ENCODE measurements around the gene BTBD9. TPM values are rescaled to one million over a fixed set of nuclear protein-coding genes. Genes with fewer than 3 reads are reported as not detected.
A peak's percentile ranks its signal among the peaks of the same experiment; 100 is the strongest.

BTBD9 gene
- 7.8 TPM for polyA plus RNA-seq
- long read RNA-seq, donor 1 = 0 reads
- long read RNA-seq, donor 2, full-length matches to known transcripts = 1 of 1 reads
- long read RNA-seq, donor 2, partial matches to known transcripts = 0 of 1 reads
- long read RNA-seq, donor 2, other reads (novel, unspliced or antisense) = 0 of 1 reads
- long read RNA-seq, donor 3, partial matches to known transcripts = 7 of 7 reads
- long read RNA-seq, donor 3, other reads (novel, unspliced or antisense) = 0 of 7 reads
- long read RNA-seq, donor 4 = 0 reads
- long read RNA-seq, donor 5 = 0 reads
- long read RNA-seq, donor 6 = 0 reads
- long read RNA-seq, donor 7 = 0 reads
- long read RNA-seq, donor 8 = 0 reads
- long read RNA-seq, donor 9, full-length matches to known transcripts = 1 of 1 reads
- long read RNA-seq, donor 9, partial matches to known transcripts = 0 of 1 reads
- long read RNA-seq, donor 9, other reads (novel, unspliced or antisense) = 0 of 1 reads
- long read RNA-seq, donor 10 = 0 reads
- long read RNA-seq, donor 11 = 0 reads

DNA sequence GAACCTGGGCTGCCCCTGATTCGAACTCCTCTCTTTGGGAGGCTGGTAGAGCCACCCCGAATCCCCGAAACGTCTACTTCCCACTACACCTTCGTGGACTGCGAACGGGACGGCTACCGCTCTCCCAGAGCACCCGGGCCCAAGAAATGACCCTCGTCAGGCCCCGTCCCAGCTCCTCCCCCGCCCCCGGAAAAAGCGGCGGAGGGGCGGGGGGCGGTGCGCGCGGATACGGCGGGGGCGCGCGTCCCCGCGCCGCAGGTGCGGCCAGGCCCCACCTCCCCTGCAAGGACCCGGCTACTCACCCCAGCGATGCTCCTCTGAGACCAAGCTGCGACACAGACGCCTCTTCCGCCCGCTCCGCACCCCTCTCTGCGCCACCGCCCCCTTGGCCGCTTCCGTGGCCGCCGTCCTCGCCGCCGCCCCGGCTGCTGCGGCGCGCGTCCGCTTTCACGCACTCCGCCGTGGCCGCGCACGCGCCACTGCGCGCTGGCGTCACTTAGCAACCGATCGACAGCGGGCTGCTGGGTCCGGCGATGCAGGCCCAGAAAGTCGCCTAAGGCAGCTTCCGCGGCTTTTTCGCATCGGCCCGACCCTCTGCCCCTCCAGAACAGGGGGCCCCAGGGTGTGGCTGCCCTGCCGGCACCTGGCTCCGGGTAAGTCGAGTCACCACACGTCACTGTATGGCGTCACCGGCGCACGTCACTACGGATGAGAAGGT lies at the start of gene BTBD9:
TSS of gene BTBD9 (minus strand) at position 432 of the 718 bp plus-strand sequence.
- Histone ChIP-seq H3K9me3 (ENCODE audit: control insufficient read depth, low read depth, low read length) (no peaks in the 10 kb centered on the region), H3K4me1 (ENCODE audit: control insufficient read depth, insufficient read depth, low read length) (peaks cover 12% of the 10 kb centered on the region), H3K27ac (ENCODE audit: low read length) (peak within 1 kb of the TSS; percentile 95), H3K36me3 (ENCODE audit: control insufficient read depth, insufficient read depth, low read length) (no peaks in the 10 kb centered on the region), H3K4me3 (ENCODE audit: low read length) (peak within 1 kb of the TSS; percentile 98), H3K27me3 (ENCODE audit: control insufficient read depth, insufficient read depth, low read length) (no peaks in the 10 kb centered on the region)
- WGBS (ENCODE audit: insufficient coverage, low lambda C conversion rate) = no CpG with 5 or more reads among the region's 82 CpGs
- DNase-seq = peak; percentile 89 to 93

DNA sequence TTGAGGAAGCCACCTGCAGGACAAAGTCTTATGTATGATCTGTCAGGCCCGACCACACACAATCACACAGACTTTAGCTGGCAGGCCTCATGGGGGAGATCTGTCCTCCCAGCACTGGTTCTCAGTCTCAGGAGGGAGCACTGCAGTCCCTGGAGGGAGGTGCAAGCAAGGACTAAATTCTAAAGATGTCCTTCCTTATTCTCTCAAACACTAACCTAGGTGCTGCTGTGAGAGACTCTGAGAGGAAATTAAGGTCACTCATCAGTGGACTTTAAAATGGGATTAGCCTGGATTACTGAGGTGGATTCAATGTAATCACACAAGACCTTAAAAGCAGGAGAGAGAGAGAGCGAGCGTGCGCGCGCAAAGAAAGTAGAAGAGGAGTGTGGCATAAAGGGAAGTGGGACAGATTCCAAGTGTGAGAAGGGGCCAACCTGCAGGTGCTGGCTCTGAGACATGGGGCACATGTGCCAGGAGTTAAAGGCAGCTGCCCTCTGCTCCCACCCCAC lies 48.9 kb upstream of the BTBD9 start:
- H3K27me3 ChIP-seq (ENCODE audit: control insufficient read depth, insufficient read depth, low read length) = no peaks in the 10 kb centered on the region
- H3K36me3 ChIP-seq (ENCODE audit: control insufficient read depth, insufficient read depth, low read length) = peaks cover 4% of the 10 kb centered on the region
- DNase-seq = no peak
- no peak overlapping the region for H3K4me3 ChIP-seq (ENCODE audit: low read length)
- no CpG with 5 or more reads among the region's 6 CpGs for WGBS (ENCODE audit: insufficient coverage, low lambda C conversion rate)
- H3K27ac ChIP-seq (ENCODE audit: low read length) = no peak overlapping the region
- no peaks in the 10 kb centered on the region for H3K4me1 ChIP-seq (ENCODE audit: control insufficient read depth, insufficient read depth, low read length)
- H3K9me3 ChIP-seq (ENCODE audit: control insufficient read depth, low read depth, low read length) = no peaks in the 10 kb centered on the region

DNA sequence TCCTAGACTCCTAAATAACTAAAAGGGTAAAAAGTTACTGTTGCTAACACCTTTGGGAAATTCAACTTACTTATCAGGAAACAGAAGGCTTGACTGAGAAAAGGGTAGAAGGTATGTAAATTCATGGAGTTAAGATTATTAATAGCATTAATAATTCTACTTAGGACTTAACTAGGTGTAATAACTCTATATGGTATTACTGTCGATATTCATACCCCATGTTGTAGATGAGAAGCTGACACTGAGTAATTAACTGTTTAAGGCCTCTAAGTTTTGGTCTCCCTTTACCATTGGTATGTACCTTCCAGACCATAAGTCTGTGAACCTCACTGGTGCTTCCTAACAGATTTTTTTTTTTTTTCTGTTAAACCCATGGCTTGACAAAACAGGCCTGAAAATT lies 47.8 kb upstream of the BTBD9 start:
- no CpG with 5 or more reads among the region's 1 CpG for WGBS (ENCODE audit: insufficient coverage, low lambda C conversion rate)
- no peak for DNase-seq
- Histone ChIP-seq H3K9me3 (ENCODE audit: control insufficient read depth, low read depth, low read length) (no peaks in the 10 kb centered on the region), H3K27ac (ENCODE audit: low read length) (no peak overlapping the region), H3K4me1 (ENCODE audit: control insufficient read depth, insufficient read depth, low read length) (no peaks in the 10 kb centered on the region), H3K36me3 (ENCODE audit: control insufficient read depth, insufficient read depth, low read length) (peaks cover 7% of the 10 kb centered on the region), H3K4me3 (ENCODE audit: low read length) (no peak overlapping the region), H3K27me3 (ENCODE audit: control insufficient read depth, insufficient read depth, low read length) (no peaks in the 10 kb centered on the region)

DNA sequence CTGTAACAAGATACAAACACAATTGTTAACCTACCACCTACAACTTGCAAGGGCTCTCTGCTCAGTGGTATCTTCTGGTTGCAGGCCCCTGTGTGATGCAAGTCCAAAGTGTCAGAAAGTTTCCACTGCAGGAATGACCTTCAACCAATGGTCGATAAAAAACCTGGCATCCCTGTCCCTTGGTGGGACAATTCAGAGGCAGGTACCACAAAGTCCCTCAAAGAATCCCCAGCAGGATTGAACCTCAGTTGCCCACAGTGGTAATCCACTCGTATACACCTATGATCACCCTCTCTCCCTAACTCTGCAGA lies 47.3 kb upstream of the BTBD9 start:
- H3K4me3 ChIP-seq (ENCODE audit: low read length) = no peak overlapping the region
- WGBS (ENCODE audit: insufficient coverage, low lambda C conversion rate) = no CpG with 5 or more reads among the region's 2 CpGs
- no peaks in the 10 kb centered on the region for H3K9me3 ChIP-seq (ENCODE audit: control insufficient read depth, low read depth, low read length)
- H3K36me3 ChIP-seq (ENCODE audit: control insufficient read depth, insufficient read depth, low read length) = peaks cover 7% of the 10 kb centered on the region
- no peak overlapping the region for H3K27ac ChIP-seq (ENCODE audit: low read length)
- H3K27me3 ChIP-seq (ENCODE audit: control insufficient read depth, insufficient read depth, low read length) = no peaks in the 10 kb centered on the region
- DNase-seq = no peak
- H3K4me1 ChIP-seq (ENCODE audit: control insufficient read depth, insufficient read depth, low read length) = no peaks in the 10 kb centered on the region

DNA sequence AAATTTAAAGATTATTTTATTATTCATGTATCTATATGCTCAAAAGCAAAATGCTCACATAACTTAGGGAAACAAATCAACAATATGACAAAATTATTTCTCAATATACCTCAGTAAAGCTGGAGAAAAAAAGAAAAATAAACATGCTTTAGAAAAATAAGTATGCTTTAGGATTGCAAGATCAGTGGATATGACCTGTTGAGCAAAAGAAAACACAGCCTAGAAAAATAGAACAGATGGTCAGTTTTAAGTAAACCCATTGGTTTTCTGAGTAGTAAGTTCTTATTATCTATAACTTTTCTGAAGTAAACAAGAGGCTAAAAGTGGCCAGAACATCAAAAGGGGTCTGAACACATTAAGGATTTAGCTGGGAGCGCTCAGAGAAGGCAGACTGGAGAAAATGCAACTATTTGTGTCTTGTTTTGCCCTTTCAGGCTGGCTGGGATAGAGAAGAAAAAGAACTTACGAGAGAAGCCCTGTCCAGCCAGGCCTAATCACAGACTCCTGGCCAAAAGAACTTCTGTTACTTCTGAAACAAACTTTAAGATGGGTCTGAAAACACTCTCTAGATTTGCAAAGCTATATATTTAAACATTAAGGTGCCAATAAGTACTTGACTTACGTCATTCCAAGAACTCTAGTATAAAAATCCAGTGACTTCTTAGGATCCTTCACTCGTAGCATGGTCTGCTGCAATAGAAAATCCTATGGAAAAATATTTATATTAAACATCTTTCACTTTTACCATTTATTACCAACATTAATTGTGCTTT lies 46.7 kb upstream of the BTBD9 start:
- H3K4me3 ChIP-seq (ENCODE audit: low read length) = no peak overlapping the region
- no peaks in the 10 kb centered on the region for H3K4me1 ChIP-seq (ENCODE audit: control insufficient read depth, insufficient read depth, low read length)
- H3K36me3 ChIP-seq (ENCODE audit: control insufficient read depth, insufficient read depth, low read length) = peaks cover 10% of the 10 kb centered on the region
- H3K27me3 ChIP-seq (ENCODE audit: control insufficient read depth, insufficient read depth, low read length) = no peaks in the 10 kb centered on the region
- DNase-seq = no peak
- no peaks in the 10 kb centered on the region for H3K9me3 ChIP-seq (ENCODE audit: control insufficient read depth, low read depth, low read length)
- WGBS (ENCODE audit: insufficient coverage, low lambda C conversion rate) = 94% methylated on average over 2 of the region's 4 CpGs
- H3K27ac ChIP-seq (ENCODE audit: low read length) = no peak overlapping the region

DNA sequence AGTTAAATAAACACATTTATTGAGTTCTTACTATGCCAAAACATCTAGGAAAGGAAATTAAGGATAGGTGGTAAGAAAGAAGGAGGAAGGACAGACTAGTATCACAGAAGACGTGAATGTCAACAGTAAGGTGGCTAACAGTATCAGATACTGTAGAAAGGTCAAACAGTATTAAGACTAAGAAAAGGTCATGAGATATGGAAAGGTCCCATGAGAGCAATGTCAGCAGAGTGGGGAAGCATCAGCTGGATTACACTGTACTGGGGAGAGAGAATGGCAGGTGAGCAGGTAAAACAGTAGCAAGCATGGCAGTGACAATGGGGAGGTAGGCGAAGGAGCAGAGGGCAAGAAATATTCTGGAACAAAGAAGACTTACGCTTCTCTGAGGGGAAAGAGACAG lies 45.2 kb upstream of the BTBD9 start:
- Histone ChIP-seq H3K27ac (ENCODE audit: low read length) (no peak overlapping the region), H3K27me3 (ENCODE audit: control insufficient read depth, insufficient read depth, low read length) (no peaks in the 10 kb centered on the region), H3K36me3 (ENCODE audit: control insufficient read depth, insufficient read depth, low read length) (peaks cover 10% of the 10 kb centered on the region), H3K4me1 (ENCODE audit: control insufficient read depth, insufficient read depth, low read length) (no peaks in the 10 kb centered on the region), H3K9me3 (ENCODE audit: control insufficient read depth, low read depth, low read length) (no peaks in the 10 kb centered on the region), H3K4me3 (ENCODE audit: low read length) (no peak overlapping the region)
- 93% methylated on average over 3 of the region's 3 CpGs for WGBS (ENCODE audit: insufficient coverage, low lambda C conversion rate)
- DNase-seq = no peak

DNA sequence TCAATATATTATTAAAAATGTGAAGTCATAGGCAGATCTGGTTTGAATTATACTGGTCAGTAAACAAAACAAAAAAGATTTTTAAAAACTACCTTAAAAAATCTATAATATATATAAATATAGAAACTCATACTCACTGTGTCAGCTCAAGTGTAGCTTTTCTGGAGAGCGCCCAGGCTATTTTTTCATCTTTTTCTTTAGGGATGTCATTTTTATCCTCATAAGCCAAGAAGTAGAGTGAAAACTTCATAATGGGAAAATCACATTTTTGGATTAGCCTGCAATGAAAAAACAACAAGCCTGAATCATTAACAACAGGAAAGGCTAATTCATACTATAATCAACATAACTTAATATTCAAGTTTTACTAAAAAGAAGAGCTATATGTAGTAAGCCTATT lies 44.5 kb upstream of the BTBD9 start:
- Histone ChIP-seq H3K36me3 (ENCODE audit: control insufficient read depth, insufficient read depth, low read length) (peaks cover 11% of the 10 kb centered on the region), H3K9me3 (ENCODE audit: control insufficient read depth, low read depth, low read length) (no peaks in the 10 kb centered on the region), H3K4me1 (ENCODE audit: control insufficient read depth, insufficient read depth, low read length) (no peaks in the 10 kb centered on the region), H3K4me3 (ENCODE audit: low read length) (no peak overlapping the region), H3K27me3 (ENCODE audit: control insufficient read depth, insufficient read depth, low read length) (no peaks in the 10 kb centered on the region), H3K27ac (ENCODE audit: low read length) (no peak overlapping the region)
- no CpG with 5 or more reads among the region's 1 CpG for WGBS (ENCODE audit: insufficient coverage, low lambda C conversion rate)
- no peak for DNase-seq

DNA sequence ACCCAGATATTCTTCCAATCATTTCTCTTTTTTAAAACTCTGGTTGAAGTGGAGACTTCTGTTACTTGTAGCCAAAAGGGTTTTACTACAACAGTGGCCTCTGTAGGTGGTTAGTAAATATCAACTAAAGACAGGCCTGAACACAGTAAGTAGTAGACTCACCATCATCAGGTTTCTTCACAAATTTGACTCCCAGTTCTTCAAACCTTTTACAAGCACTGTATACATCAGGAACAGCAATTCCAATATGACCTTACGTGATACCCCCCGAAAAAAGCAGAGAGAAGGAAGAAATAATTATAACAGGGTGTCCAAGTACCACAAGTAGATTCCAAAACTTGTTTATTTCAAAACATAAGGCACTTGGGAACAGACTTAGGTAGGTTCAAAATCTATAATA lies 42.1 kb upstream of the BTBD9 start:
- DNase-seq = no peak
- Histone ChIP-seq H3K4me1 (ENCODE audit: control insufficient read depth, insufficient read depth, low read length) (no peaks in the 10 kb centered on the region), H3K36me3 (ENCODE audit: control insufficient read depth, insufficient read depth, low read length) (peaks cover 24% of the 10 kb centered on the region), H3K9me3 (ENCODE audit: control insufficient read depth, low read depth, low read length) (no peaks in the 10 kb centered on the region), H3K4me3 (ENCODE audit: low read length) (no peak overlapping the region), H3K27ac (ENCODE audit: low read length) (no peak overlapping the region), H3K27me3 (ENCODE audit: control insufficient read depth, insufficient read depth, low read length) (no peaks in the 10 kb centered on the region)
- WGBS (ENCODE audit: insufficient coverage, low lambda C conversion rate) = 100% methylated on average over 2 of the region's 2 CpGs

DNA sequence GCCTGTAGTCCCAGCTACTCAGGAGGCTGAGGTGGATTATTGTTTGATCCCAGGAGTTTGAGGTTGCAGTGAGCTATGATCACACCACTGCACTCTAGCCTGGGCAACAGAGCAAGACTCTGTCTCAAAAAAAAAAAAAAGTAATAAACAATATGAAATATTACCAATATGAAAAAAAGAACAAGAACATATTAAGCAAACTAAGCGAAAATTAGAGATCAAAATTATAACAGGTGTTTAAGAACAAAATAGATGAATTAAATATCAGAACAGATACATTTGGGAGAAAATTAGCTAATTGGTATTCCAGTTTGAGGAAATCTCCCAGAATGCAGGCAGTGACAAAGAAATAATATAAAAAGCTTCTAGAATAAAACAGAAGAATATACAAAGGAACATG lies 39.9 kb upstream of the BTBD9 start:
- WGBS (ENCODE audit: insufficient coverage, low lambda C conversion rate) = 90% methylated on average over 1 of the region's 1 CpG
- DNase-seq = no peak

DNA sequence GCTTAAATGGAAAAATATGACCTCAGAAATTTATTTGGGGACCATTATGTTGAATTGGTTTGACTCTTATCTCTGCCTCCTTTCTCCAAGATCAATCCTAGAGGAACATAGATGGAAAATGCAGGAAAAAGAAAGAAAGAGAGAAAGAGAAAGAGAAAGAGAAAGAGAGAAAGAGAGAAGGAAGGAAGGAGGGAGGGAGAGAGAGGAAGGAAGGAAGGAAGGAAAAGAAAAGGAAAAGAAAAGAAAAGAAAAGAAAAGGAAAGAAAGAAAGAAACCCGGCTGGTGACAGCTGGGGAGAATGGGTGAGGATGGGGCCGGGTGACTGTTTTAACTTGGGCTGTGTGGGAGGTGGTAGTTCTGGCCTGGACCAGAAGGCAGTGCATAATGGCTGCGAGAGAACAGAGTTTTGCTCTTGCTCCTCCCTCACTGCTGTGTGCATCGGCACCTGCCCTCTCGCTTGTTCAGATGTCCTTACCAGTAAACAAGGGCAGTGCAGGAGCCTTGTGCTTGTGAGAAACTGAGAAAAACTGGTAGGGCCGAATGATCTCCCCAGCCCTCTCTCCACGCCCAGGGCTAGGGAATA lies 38.5 kb upstream of the BTBD9 start:
- Histone ChIP-seq H3K4me1 (ENCODE audit: control insufficient read depth, insufficient read depth, low read length) (no peaks in the 10 kb centered on the region), H3K9me3 (ENCODE audit: control insufficient read depth, low read depth, low read length) (no peaks in the 10 kb centered on the region), H3K27me3 (ENCODE audit: control insufficient read depth, insufficient read depth, low read length) (no peaks in the 10 kb centered on the region), H3K4me3 (ENCODE audit: low read length) (no peak overlapping the region), H3K36me3 (ENCODE audit: control insufficient read depth, insufficient read depth, low read length) (peaks cover 35% of the 10 kb centered on the region), H3K27ac (ENCODE audit: low read length) (no peak overlapping the region)
- 100% methylated on average over 1 of the region's 7 CpGs for WGBS (ENCODE audit: insufficient coverage, low lambda C conversion rate)
- DNase-seq = no peak

More for the DNA sequence above, 39.9 kb upstream of the BTBD9 start:
- Histone ChIP-seq H3K27ac (ENCODE audit: low read length) (no peak overlapping the region), H3K27me3 (ENCODE audit: control insufficient read depth, insufficient read depth, low read length) (no peaks in the 10 kb centered on the region), H3K9me3 (ENCODE audit: control insufficient read depth, low read depth, low read length) (no peaks in the 10 kb centered on the region), H3K36me3 (ENCODE audit: control insufficient read depth, insufficient read depth, low read length) (peaks cover 38% of the 10 kb centered on the region), H3K4me3 (ENCODE audit: low read length) (no peak overlapping the region), H3K4me1 (ENCODE audit: control insufficient read depth, insufficient read depth, low read length) (no peaks in the 10 kb centered on the region)
